SW480 (cell line): Measurements from ENCODE around the gene PRKACG.
"Not testable (repeated sequence)": the region's sequence is repeated elsewhere in the genome, so short reads cannot be mapped to it uniquely, and the experiment has no call there.

ENCODE experiments used
- DNase-seq: peaks from one replicate; pipeline ENCODE4 v3.0.0-alpha.2; 2016; ENCODE audit warnings: low spot score

Gene PRKACG

DNA sequence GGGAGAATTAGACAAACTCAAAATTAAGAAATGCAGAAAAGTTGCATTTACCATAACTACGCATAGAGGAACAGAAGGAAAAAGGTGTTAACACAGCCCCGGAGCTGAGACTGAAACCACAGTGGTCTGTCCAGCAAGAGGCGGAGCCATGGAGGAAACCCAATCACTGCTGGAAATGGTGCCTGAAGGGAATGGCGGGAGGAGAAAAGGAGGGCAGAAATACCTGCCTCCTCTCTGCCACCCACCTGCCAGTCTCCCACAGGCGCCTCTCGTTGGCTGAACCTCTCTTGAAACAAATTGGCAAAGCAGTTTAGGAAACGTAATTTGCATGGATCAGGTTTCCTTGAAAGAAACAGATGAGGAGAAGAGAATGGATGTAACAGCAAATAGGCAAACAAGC, 9.7 kb upstream of the PRKACG start:
- DNase-seq = peak; percentile 14

DNA sequence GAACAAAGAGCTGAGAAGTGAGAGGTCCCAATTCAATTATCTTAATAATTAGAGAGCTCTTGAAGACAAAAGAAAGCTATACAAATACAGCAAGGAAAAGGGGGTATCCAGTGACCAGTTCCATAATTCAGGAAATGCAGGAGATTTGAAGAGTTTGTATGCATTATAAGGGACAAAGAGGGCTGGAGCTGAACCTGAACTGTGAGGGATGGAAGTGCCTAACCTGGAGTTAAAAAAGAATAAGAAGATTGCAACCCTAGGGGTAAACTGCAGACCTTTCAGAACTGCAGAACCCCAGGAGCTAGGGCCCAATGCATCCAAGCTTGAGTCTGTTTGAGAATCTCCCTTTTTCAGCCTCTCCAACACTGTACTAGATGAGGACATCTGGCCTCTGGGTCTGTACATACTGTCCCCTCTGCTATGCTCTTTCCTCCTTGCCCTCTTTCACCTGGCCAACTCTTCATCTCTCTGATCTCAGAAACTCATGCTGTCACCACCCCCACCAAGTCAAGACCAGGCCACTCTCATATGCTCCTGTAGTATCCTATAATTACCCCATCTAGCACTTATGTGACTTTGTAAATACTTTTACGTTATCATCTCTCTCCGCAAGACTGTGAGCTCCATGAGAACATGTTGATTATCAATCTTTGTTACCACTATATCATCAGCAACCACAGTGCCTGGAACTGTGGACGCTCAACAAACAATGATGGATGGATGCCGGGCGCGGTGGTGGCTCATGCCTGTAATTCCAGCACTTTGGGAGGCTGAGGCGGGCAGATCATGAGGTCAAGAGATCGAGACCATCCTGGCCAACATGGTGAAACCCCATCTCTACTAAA, 6.6 kb upstream of the PRKACG start:
- DNase-seq = no peak

DNA sequence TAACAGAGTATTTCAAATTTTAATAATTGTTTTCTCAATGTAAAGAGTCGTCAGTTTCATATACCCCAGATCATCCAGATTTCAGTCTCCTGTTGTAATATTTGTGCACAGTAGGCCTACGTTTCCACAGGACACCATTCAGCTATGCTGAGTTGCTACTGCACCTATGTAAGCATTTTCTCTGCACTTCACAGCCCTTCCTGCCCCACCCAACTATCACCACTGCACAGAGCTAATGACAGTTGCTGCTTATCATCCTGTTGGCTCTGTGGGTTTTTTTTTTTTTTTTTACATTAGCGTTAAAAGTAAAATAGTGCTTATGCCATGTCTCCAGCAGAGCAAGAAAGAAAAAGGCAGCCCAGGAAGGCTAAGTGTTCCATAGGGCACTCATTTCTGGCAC, 5.9 kb upstream of the PRKACG start:
- peak; percentile 46 for DNase-seq

DNA sequence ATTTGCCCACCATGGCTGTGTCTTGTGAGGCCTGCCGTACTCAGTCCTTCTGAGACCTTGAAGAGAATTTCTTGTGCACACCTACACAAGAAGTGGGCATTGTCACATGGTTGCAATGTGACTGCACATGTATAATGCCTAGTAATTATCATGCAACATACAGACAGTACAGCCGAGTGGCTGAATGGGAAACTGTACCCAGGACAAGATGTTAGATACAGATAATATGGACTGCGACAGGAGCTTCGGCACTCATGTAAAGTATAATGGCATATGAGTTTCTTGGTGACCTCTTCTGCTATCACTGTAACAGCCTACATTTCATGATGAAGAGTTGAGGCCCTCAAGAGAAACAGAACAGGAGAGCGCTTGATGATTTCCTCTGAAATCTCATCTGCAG, 4.8 kb upstream of the PRKACG start:
- DNase-seq = no peak

DNA sequence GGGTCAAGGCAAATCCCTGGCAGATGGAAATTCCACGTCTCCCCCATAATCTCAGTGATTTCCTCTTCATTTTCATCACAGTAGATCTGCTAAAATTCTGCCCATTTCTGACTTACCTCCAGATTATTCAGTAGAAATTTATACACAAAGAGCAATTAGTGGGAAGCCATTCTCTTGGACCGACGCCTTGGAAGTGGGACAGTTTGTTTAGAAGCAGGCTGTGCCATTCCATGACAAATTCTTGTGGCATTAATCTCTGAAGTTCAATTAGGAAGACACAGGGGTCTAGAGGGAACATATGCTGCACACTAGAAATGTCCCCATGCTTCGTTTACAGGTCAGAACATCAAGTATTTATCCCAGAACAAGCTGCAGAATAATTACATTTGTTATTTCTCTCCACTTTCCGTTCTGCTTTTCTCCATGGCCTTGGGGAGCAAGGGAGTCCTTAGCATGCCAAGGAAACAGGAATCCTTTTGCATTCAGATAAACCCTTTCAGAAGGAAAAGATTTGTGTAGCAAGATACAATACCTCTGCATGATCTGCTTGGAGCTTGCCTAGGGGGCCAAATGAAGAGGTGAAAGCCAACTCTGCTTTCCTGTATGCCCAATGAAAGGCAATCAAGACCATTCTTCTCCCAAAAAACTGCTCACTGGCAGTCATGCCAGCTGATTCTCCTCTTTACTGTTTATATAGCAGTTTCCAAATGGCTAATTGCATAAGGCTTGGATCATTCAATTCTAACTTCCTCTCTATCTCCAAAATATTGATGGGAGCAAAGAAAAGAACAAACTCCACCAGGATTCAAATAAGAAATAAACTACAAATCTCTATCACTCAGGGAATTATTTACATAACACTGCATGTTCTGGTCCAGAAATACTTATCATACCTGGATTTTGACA, 2.5 kb upstream of the PRKACG start:
- DNase-seq = no peak

DNA sequence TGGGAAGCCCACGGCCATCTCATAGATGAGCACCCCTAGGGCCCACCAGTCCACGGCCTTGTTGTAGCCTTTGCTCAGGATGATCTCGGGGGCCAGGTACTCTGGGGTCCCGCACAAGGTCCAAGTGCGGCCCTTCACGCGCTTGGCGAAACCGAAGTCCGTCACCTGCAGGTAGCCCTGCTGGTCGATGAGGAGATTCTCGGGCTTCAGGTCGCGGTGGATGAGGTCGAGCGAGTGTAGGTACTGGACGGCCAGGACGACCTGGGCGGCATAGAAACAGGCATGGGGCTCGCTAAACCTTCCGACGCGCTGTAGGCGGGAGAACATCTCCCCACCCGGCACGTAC, 558 bp downstream of the PRKACG start:
- no peak for DNase-seq

DNA sequence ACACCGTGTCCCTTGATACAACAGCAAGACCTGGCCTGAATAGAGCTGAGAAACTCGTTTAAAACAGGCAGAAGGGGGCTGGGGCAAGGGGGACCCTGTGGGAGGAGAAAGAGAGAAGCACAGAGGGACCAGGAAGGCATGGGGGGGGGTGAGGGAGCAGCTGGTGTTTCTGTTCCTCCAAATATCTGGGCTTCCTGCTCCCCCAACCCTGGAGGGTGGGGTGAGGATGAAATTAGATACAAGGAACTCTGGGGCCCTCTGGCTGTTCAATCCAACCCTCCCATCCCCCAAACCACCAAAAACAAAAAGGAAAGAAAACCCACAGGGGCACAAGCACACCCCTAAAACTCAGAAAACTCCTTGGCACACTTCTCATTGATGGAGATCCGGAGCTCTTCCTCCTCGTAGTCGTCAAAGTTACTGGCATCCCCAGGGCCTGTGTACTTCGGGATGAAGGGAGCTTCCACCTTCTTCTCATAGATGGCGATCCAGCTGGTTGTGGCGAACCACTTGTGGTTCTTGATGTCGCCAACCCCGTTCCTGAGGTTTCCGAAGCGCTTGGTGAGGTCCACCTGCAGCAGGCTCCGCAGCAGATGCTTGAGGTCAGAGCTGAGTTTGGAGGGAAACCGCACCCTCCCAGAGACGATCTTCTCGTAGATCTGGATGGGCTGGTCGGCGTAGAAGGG, 1.1 kb downstream of the PRKACG start:
- no peak for DNase-seq

DNA sequence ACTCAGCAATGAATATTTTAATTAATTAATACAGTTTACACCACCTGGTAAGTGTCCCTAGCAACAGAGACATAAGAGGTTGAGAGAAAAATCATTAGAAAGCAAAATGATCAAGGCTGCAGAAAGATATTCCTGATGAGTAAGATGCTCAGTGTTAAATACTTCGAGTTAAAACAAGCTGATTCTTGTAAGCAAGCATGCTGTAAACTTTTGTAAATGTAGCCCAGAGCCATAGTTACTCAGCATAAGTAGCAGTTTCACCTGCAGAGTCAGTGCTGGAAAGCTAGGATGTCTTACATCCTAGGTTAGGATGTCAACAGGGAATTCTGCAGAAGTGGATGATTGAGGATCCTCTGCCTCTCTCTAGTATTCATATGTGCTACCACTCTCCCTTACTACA, 4.2 kb downstream of the PRKACG start:
- no peak for DNase-seq

DNA sequence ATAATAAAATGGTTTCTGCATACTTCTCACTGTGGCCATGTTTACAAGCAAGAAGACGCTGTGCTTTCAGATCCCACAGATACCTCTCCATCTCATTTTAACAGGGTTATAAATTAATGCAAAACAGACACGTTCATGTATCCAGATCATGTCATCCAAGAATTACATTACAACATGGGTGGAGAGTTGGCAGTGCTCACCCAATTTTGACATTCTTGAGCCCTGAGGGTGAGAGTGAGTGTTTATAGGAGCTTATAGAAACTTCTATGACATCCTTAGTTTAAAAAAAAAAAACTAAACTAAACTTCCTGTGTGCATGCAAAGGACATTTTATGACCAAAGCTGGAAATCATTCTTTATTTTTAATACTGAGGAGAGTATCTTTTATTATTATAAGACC, 9.1 kb downstream of the PRKACG start:
- no peak for DNase-seq

DNA sequence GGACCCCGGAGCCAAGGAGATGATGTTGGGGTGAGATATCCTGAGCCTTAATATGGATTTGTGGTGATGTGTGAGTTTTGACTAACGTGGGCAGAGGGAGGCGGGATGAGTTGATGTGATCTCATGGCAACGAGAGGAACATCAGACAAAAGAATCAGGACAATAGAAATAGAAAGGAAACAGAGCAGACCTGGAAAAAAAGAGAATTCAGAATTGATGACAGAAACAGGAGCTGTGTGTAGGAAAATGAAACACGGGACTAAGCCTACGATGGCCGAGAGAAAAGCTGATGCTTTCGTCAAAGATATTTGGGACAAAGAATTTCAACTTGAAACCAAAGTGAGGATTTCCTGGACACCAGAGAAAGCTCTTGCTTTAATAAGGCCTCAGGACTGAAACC, 10.9 kb downstream of the PRKACG start:
- DNase-seq = no peak

DNA sequence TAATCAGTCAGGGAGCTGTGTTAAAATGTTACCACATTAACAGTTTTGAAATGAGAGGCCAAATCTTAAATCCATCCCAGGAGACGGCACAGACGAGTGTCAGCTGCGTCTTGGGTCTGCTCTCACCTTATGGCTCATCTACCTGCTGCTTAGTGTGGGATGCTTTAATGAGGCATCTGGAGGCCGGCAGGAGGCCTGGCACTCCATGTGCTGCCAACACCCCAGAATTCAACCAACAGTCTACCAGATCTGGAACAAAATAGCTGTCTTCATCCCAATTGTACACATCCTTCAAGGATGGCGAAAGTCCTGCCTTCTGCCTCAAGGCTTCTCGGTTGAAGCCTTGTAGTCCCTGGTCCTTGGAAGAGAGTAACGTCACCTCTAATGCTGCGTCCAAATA, 12.0 kb downstream of the PRKACG start:
- DNase-seq = no peak

DNA sequence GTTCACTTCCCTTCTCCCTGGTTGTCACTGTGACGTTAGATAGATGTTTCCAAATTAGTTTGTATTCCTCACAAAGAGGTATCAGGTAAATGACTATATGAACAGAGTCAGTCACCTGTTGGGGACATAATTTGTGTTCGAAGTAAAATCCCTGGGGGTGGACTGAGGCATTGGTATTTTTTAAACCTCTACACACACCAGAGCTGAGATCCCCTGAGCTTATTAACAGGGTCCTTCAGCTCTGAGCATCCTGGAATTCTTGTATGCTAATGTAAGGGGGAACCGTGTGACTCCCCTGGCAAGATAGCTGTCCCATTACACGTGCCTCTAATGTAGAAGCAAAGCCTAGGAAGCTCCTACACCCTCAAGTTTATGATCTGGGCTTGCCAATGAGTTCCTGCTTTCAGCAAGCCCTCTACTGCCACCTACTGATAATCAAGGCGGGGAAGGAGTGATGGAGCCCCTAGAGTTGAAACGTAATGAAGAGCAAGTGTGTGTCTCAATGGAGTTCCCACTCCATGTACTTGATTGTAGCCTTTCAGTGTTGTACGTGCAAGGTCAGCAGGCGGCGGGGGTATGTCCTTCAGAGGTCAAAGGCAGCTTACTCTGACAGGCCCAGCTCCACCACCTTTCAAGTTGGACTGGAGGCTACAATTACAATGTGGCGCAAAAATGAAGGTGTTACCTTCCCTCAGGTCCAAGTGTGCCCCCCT, 14.4 kb downstream of the PRKACG start:
- peak; percentile 81 for DNase-seq

DNA sequence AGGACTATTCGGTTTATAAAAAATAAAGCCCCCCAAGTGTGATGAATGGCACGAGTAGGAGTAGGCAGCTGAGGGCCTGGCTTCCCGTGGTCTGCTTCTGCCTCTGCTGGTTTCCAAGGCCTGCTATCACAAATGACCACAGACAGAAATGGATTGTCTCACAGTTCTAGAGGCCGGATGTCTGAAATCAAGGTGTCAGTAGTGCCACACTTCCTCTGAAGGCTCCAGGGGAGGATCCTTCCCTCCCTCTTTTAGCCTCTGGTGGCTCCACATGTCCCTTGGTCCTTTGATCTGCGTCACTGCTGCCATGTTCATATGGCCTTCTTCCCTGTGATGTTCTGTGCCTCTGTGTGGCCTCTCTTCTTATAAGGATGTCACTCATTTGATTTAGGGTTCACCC, 15.1 kb downstream of the PRKACG start:
- DNase-seq = peak; percentile 16

DNA sequence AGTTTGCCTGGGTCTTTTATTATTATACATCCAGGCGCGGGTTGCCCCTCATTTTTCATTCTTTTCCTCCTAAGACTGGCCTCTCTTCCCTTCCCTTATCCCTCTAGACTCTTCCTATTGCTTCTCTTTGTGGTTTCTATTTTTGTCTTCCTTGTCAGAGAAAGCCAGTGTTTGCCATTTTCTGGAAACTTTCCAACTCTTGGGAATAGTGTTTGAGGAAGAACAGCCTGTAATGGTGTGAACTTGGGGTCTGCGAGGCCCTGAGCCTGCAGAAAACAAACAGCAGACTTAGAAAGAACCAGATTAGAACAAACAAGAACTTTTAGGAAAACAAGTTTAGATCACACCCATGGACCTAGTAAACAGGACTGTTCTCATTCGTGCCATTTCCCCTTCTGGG, 15.5 kb downstream of the PRKACG start:
- DNase-seq = no peak

DNA sequence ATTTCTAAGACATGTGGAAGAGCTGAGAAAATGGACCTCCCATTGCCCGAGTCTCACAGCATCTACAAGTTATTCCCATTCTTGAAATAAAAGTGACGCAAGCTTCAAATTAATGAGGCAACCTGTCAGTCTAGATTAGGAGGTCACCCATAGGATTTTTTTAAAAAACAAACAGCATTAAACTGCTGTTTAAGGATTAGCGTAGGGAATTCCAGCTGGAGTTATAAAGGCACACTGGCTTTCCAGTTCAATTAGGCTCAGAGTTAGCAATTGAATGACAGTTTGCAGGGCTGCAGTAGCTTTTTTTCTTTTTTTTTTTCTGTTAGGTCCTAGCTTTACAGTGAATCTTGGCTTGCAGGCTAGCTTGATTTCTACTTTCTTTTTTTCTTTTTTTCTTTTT, 16.2 kb downstream of the PRKACG start:
- no peak for DNase-seq

DNA sequence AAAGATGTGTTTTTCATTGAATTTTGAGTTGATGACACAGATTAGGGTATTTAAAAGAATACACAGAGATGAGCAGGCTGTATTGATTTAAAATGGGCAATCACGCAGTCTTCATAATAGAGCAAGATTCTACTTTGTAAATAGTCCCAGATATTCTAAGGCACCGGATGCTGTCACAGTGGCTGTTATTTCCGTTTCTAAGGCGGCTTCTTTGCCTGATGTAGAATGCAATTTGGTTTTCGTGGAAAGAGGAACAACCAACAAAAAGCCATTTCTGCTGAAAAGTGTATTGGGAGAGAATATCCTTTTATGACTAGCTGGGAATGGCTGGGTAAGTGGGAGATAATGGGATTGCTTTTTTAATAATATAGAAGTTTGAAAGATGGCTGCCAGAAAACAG, 17.5 kb downstream of the PRKACG start:
- no peak for DNase-seq

DNA sequence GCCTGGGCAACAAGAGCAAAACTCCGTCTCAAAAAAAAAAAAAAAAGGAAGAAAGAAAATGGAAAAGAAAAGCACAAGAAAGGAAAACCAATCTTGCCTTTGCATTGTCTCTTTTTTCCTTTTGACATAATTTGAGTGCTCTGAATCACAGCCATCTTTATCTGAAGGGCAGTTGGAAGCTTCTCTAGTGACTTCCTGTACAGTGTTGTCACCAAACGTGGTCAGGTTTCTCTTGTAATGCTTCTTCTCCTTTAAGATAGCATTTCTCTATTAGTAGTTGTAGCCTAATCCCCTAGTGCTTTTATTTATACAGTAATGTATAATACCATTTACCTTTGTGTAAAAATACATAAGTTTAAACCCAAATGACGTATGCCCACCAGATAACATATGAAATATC, 18.1 kb downstream of the PRKACG start:
- DNase-seq = no peak

DNA sequence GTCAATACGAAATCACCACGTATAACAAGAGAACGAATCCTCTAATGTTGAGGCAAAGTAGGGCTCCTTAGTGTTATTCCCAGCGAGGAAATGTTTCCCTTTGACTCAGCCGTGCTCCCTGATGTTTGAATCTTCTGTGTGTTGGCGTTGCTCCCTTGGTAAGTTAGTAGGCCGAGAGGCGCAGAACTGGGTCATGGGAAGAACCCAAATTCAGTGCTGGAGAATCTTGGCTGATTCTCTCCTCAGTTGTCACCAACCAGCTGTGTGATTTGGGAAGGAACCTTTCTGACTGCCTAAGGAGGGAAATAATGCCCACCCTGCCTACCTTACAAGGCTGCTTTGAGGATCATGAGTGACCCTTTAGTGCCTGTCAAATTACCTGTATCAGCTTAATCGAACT, 22.5 kb downstream of the PRKACG start:
- DNase-seq = no peak

DNA sequence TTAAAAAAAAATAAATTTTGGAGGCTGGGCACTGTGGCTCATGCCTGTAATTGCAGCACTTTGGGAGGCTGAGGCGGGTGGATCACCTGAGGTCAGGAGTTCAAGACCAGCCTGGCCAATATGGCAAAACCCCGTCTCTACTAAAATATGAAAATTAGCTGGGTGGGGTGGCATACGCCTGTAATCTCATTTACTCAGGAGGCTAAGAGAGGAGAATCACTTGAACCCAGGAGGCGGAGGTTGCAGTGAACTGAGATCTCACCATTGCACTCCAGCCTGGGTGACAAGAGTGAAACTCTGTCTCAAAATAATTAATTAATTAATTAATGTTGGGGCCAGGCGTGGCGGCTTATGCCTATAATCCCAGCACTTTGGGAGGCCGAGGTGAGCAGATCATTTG, 27.0 kb downstream of the PRKACG start:
- DNase-seq = not testable (repeated sequence)

DNA sequence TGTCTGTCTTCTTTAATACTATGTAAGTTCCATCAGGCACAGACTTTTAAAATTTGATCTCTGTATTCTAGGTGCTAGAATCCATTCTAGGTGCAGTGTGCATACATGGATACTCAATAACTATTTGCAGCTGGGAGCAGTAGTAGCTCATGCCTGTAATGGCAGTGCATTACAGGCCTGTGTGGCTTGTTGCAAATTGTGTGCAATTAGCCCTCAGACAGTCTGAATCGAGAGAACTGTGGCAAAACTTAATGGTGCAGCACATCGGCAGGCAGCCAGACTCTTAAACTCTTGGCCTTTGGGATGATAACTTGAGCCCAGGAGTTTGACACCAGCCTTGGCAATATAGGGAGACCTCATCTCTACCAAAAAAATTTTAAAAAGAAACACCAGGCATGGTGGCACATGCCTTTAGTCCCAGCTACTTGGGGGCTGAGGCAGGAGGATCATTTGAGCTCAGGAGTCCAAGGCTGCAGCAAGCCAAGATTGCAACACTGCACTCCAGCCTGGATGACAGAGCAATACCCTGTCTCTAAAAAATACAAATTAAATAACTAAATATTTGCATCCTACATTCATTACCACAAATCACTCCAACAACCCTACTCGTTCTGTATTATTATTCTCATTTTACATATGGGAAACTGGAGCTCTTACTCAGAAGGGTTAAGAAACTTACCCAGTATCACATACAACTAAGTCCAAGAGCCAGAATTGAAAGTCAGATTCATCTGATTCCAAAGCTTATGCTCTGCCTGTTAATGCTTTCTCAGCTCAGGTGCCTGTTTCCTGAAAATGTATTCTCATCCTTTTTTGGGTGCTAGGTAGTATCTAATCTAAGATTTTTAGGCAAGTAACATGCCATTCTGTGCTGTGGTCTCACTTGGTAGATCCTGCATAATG, 30.1 kb downstream of the PRKACG start:
- DNase-seq = no peak

DNA sequence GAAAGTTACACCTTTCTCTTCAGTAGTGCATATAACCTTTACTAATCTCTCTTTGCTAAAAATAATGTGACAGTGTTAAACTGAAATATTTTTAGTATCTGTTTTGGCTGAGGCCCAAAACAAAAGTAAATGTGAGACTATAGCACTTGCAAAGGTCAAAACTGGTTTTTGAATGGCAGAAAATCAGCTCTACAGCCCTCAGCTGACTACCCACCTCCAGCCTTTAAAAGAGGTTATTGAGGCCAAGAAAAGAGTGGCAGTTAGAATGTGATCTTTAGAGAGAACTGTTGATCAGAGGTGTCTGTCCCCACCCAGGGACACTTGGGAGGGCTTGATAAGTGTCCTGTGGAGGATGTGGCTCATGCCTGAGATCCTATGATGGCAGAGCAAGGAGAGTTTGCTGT, 30.9 kb downstream of the PRKACG start:
- no peak for DNase-seq
